Measurements from ENCODE around the gene FAM8A1. TPM values are rescaled to one million over a fixed set of nuclear protein-coding genes. Genes with fewer than 3 reads are reported as not detected.
A peak's percentile ranks its signal among the peaks of the same experiment; 100 is the strongest.

The FAM8A1 gene
- total and polyA plus RNA-seq, 9 of the 15 experiments (the other 6 are each of a cell fraction or from before 2014, with no cell fraction given), result 4.9 to 23.6 (median 14.2) TPM

DNA sequence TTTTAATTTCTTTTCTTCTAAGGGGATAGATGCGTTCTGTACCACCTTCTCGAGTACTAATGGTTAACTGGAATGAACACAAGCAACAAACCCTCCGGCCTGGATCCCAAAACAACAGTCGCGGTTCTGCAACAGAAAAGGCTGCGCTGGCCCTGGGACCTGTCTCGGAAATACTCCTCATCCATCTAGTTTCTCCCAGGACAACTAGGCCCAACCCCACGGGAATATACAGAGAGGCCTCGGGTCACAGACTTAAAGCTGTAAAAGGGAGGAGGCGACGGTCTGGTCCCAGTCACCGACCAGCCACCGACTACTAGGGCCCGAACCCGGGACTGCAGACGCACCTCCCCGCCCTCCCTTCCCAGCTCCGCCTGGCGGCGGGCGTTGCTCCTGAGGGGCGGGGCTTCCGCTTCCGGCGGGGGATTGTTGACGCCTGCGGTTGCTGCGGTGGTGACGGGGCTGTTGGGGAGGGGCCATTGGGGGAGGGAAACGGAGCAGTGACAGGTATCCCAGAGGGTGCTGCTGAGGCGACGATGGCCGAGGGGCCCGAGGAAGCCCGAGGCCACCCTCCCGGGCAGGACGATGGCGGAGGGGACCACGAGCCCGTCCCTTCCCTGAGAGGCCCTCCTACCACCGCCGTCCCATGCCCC, at the start of gene FAM8A1 (continued):
- TF ChIP-seq, protein P1, sequence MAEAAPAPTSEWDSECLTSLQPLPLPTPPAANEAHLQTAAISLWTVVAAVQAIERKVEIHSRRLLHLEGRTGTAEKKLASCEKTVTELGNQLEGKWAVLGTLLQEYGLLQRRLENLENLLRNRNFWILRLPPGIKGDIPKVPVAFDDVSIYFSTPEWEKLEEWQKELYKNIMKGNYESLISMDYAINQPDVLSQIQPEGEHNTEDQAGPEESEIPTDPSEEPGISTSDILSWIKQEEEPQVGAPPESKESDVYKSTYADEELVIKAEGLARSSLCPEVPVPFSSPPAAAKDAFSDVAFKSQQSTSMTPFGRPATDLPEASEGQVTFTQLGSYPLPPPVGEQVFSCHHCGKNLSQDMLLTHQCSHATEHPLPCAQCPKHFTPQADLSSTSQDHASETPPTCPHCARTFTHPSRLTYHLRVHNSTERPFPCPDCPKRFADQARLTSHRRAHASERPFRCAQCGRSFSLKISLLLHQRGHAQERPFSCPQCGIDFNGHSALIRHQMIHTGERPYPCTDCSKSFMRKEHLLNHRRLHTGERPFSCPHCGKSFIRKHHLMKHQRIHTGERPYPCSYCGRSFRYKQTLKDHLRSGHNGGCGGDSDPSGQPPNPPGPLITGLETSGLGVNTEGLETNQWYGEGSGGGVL (CRISPR knock-in tag; IDR thresholded peaks at IDR 0.05), result no peak
- TF ChIP-seq NFXL1 (CRISPR knock-in tag; IDR thresholded peaks at IDR 0.05) (no peak), L3MBTL2 (IDR thresholded peaks at IDR 0.05) (no peak; the same call in 1 of the 2 replicates), BRCA1 (IDR thresholded peaks at IDR 0.05) (no peak), BRCA1 (CRISPR knock-in tag; IDR thresholded peaks at IDR 0.05) (no peak), KDM5B (IDR thresholded peaks at IDR 0.05; ENCODE audit: insufficient replicate concordance, low read depth, low read length) (peak; percentile 94), NFIX (CRISPR knock-in tag; IDR thresholded peaks at IDR 0.05; ENCODE audit: low read depth) (no peak), GATAD2A (IDR thresholded peaks at IDR 0.05) (no peak; the same call in 1 of the 2 replicates), JUNB (CRISPR knock-in tag; conservative IDR thresholded peaks at IDR 0.05) (no peak), TFAM (CRISPR knock-in tag; conservative IDR thresholded peaks at IDR 0.05) (no peak), ZSCAN32 (CRISPR knock-in tag; IDR thresholded peaks at IDR 0.05) (no peak)
- TF ChIP-seq, protein P2, sequence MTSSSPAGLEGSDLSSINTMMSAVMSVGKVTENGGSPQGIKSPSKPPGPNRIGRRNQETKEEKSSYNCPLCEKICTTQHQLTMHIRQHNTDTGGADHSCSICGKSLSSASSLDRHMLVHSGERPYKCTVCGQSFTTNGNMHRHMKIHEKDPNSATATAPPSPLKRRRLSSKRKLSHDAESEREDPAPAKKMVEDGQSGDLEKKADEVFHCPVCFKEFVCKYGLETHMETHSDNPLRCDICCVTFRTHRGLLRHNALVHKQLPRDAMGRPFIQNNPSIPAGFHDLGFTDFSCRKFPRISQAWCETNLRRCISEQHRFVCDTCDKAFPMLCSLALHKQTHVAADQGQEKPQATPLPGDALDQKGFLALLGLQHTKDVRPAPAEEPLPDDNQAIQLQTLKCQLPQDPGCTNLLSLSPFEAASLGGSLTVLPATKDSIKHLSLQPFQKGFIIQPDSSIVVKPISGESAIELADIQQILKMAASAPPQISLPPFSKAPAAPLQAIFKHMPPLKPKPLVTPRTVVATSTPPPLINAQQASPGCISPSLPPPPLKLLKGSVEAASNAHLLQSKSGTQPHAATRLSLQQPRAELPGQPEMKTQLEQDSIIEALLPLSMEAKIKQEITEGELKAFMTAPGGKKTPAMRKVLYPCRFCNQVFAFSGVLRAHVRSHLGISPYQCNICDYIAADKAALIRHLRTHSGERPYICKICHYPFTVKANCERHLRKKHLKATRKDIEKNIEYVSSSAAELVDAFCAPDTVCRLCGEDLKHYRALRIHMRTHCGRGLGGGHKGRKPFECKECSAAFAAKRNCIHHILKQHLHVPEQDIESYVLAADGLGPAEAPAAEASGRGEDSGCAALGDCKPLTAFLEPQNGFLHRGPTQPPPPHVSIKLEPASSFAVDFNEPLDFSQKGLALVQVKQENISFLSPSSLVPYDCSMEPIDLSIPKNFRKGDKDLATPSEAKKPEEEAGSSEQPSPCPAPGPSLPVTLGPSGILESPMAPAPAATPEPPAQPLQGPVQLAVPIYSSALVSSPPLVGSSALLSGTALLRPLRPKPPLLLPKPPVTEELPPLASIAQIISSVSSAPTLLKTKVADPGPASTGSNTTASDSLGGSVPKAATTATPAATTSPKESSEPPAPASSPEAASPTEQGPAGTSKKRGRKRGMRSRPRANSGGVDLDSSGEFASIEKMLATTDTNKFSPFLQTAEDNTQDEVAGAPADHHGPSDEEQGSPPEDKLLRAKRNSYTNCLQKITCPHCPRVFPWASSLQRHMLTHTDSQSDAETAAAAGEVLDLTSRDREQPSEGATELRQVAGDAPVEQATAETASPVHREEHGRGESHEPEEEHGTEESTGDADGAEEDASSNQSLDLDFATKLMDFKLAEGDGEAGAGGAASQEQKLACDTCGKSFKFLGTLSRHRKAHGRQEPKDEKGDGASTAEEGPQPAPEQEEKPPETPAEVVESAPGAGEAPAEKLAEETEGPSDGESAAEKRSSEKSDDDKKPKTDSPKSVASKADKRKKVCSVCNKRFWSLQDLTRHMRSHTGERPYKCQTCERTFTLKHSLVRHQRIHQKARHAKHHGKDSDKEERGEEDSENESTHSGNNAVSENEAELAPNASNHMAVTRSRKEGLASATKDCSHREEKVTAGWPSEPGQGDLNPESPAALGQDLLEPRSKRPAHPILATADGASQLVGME (CRISPR knock-in tag; IDR thresholded peaks at IDR 0.05), result no peak
- TF ChIP-seq, protein P3, sequence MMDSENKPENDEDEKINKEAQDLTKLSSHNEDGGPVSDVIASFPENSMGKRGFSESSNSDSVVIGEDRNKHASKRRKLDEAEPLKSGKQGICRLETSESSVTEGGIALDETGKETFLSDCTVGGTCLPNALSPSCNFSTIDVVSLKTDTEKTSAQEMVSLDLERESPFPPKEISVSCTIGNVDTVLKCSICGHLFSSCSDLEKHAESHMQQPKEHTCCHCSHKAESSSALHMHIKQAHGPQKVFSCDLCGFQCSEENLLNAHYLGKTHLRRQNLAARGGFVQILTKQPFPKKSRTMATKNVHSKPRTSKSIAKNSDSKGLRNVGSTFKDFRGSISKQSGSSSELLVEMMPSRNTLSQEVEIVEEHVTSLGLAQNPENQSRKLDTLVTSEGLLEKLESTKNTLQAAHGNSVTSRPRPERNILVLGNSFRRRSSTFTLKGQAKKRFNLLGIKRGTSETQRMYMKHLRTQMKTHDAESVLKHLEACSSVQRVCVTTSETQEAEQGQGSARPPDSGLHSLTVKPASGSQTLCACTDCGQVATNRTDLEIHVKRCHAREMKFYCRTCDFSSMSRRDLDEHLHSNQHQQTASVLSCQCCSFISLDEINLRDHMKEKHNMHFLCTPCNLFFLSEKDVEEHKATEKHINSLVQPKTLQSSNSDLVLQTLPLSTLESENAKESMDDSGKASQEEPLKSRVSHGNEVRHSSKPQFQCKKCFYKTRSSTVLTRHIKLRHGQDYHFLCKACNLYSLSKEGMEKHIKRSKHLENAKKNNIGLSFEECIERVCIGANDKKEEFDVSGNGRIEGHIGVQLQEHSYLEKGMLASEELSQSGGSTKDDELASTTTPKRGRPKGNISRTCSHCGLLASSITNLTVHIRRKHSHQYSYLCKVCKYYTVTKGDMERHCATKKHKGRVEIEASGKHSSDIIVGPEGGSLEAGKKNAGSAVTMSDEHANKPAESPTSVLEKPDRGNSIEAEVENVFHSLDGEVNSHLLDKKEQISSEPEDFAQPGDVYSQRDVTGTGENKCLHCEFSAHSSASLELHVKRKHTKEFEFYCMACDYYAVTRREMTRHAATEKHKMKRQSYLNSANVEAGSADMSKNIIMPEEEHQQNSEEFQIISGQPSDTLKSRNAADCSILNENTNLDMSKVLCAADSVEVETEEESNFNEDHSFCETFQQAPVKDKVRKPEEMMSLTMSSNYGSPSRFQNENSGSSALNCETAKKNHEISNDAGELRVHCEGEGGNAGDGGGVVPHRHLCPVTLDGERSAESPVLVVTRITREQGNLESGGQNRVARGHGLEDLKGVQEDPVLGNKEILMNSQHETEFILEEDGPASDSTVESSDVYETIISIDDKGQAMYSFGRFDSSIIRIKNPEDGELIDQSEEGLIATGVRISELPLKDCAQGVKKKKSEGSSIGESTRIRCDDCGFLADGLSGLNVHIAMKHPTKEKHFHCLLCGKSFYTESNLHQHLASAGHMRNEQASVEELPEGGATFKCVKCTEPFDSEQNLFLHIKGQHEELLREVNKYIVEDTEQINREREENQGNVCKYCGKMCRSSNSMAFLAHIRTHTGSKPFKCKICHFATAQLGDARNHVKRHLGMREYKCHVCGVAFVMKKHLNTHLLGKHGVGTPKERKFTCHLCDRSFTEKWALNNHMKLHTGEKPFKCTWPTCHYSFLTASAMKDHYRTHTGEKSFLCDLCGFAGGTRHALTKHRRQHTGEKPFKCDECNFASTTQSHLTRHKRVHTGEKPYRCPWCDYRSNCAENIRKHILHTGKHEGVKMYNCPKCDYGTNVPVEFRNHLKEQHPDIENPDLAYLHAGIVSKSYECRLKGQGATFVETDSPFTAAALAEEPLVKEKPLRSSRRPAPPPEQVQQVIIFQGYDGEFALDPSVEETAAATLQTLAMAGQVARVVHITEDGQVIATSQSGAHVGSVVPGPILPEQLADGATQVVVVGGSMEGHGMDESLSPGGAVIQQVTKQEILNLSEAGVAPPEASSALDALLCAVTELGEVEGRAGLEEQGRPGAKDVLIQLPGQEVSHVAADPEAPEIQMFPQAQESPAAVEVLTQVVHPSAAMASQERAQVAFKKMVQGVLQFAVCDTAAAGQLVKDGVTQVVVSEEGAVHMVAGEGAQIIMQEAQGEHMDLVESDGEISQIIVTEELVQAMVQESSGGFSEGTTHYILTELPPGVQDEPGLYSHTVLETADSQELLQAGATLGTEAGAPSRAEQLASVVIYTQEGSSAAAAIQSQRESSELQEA (IDR thresholded peaks at IDR 0.05; ENCODE audit: low read depth), result no peak

Measured in K562 (cell line).